IMR-90 (cell line): ENCODE data around the gene LRRC56. TPM values are rescaled to one million over a fixed set of nuclear protein-coding genes. Genes with fewer than 3 reads are reported as not detected.

Experiments used
- ATAC-seq: fragments of 200-7000 bp; cut with Tn5 transposase; 2 replicates; pipeline ENCODE4 v1.9.1; 2020; ENCODE audit warnings: low read depth, mild to moderate bottlenecking, moderate library complexity
- BruUV-seq: library from RNA; stranded (reverse); fragments of 400-500 nt; replicated peaks from 2 replicates; lab custom pipeline; 2021; lab: Mats Ljungman, UMichigan
- CTCF ChIA-PET: fragments of 300-600 bp; formaldehyde crosslinking; extraction: SDS; loops from one replicate; lab custom pipeline; 2021; ENCODE audit warnings: antibody characterized with exemption; lab: Yijun Ruan, JAX
- POLR2A ChIA-PET: fragments of 300-600 bp; sonication (Branson Sonifier 250); formaldehyde crosslinking; loops from one replicate; lab custom pipeline; 2022; ENCODE audit warnings: antibody characterized with exemption; ENCODE audit not compliant: unreplicated experiment; lab: Charles Lee
- DNase-seq: peaks from one replicate; pipeline ENCODE4 v3.0.0; 2013
- H2AFZ ChIP-seq: replicated peaks from 2 replicates; pipeline ENCODE3; 2013; ENCODE audit warnings: low read length, mild to moderate bottlenecking; ENCODE audit not compliant: poor library complexity
- H2AK5ac ChIP-seq: 2 replicates; pipeline ENCODE4 v1.6.1; 2013; ENCODE audit warnings: low read depth, low read length, inconsistent platforms
- H2AK9ac ChIP-seq: replicated peaks from 2 replicates; pipeline ENCODE3; 2013; ENCODE audit warnings: mild to moderate bottlenecking, low read depth, low read length, moderate library complexity; ENCODE audit not compliant: poor library complexity
- H2BK120ac ChIP-seq: 2 replicates; pipeline ENCODE4 v1.6.1; 2013; ENCODE audit warnings: low read depth, low read length, inconsistent platforms
- H2BK15ac ChIP-seq: 3 replicates; pipeline ENCODE4 v1.6.1; 2013; ENCODE audit warnings: low read depth, low read length, inconsistent platforms
- H2BK20ac ChIP-seq: 2 replicates; pipeline ENCODE4 v1.6.1; 2013; ENCODE audit warnings: low read depth, mild to moderate bottlenecking, inconsistent platforms, low read length, moderate library complexity
- H2BK5ac ChIP-seq: 2 replicates; pipeline ENCODE4 v1.6.1; 2013; ENCODE audit warnings: mild to moderate bottlenecking, low read depth, low read length, inconsistent platforms; ENCODE audit not compliant: poor library complexity, severe bottlenecking
- H3K14ac ChIP-seq: replicated peaks from 2 replicates; pipeline ENCODE4 v1.6.1; 2013; ENCODE audit warnings: low read depth, low read length, inconsistent platforms
- H3K18ac ChIP-seq: 2 replicates; pipeline ENCODE4 v1.6.1; 2013; ENCODE audit warnings: low read depth, low read length, control low read depth
- H3K23ac ChIP-seq: 2 replicates; pipeline ENCODE4 v1.6.1; 2013; ENCODE audit warnings: low read depth, low read length, inconsistent platforms
- H3K27ac ChIP-seq: 2 replicates; pipeline ENCODE4 v1.5.1; 2013; ENCODE audit warnings: mild to moderate bottlenecking, control low read depth, low read length; ENCODE audit not compliant: insufficient read depth
- H3K27me3 ChIP-seq: 2 replicates; pipeline ENCODE4 v1.6.1; 2013; ENCODE audit warnings: low read length; ENCODE audit not compliant: control insufficient read depth, insufficient read depth
- H3K36me3 ChIP-seq: 2 replicates; pipeline ENCODE4 v1.6.1; 2013; ENCODE audit warnings: low read length, mixed read lengths; ENCODE audit not compliant: control insufficient read depth, insufficient read depth
- H3K4ac ChIP-seq: 2 replicates; pipeline ENCODE4 v1.6.1; 2013; ENCODE audit warnings: low read depth, low read length, inconsistent platforms
- H3K4me1 ChIP-seq: 2 replicates; pipeline ENCODE4 v1.6.1; 2013; ENCODE audit warnings: low read length, mixed read lengths; ENCODE audit not compliant: control insufficient read depth, insufficient read depth
- H3K4me2 ChIP-seq: 2 replicates; pipeline ENCODE4 v1.6.1; 2013; ENCODE audit warnings: low read depth, mild to moderate bottlenecking, control low read depth, low read length, moderate library complexity
- H3K4me3 ChIP-seq: 2 replicates; pipeline ENCODE4 v1.5.1; 2013; ENCODE audit warnings: low read depth, mild to moderate bottlenecking, control low read depth, low read length, moderate library complexity; ENCODE audit not compliant: insufficient read depth
- H3K56ac ChIP-seq: 2 replicates; pipeline ENCODE4 v1.6.1; 2013; ENCODE audit warnings: low read length, inconsistent platforms; ENCODE audit not compliant: insufficient read depth; ENCODE audit errors: extremely low read depth
- H3K79me1 ChIP-seq, 2 experiments: 2 replicates each; pipeline ENCODE4 v1.6.1; 2013; ENCODE audit warnings: low read length in 2 of 2, inconsistent platforms in 1 of 2, low read depth in 1 of 2
- H3K9ac ChIP-seq: 2 replicates; pipeline ENCODE4 v1.6.1; 2013; ENCODE audit warnings: low read depth, low read length, control low read depth
- H3K9me1 ChIP-seq: 2 replicates; pipeline ENCODE4 v1.6.1; 2013; ENCODE audit warnings: low read length, inconsistent platforms; ENCODE audit not compliant: insufficient read depth
- H3K9me3 ChIP-seq: 2 replicates; pipeline ENCODE4 v1.6.1; 2013; ENCODE audit warnings: low read length; ENCODE audit not compliant: control insufficient read depth, insufficient read depth
- H4K20me1 ChIP-seq: 2 replicates; pipeline ENCODE4 v1.6.1; 2013; ENCODE audit warnings: low read length, inconsistent platforms; ENCODE audit not compliant: insufficient read depth
- H4K5ac ChIP-seq: 2 replicates; pipeline ENCODE4 v1.6.1; 2013; ENCODE audit warnings: mild to moderate bottlenecking, low read depth, low read length, control low read depth
- H4K8ac ChIP-seq, 2 experiments: 2 replicates each; pipeline ENCODE4 v1.6.1; 2013; ENCODE audit warnings: low read depth in 2 of 2, low read length in 2 of 2, control low read depth in 1 of 2, inconsistent platforms in 1 of 2
- H4K91ac ChIP-seq: 2 replicates; pipeline ENCODE4 v1.6.1; 2013; ENCODE audit warnings: low read depth, low read length, inconsistent platforms; ENCODE audit not compliant: insufficient read depth
- BHLHE40 ChIP-seq: fragments of 150-350 bp; IDR thresholded peaks from 2 replicates; pipeline ENCODE4 v1.6.1; 2016; ENCODE audit warnings: mild to moderate bottlenecking, low read depth, low read length
- CEBPB ChIP-seq: IDR thresholded peaks from 2 replicates; pipeline ENCODE4 v1.6.1; 2012; ENCODE audit warnings: low read depth, low read length, improper control_type of control experiment
- CHD1 ChIP-seq: IDR thresholded peaks from 2 replicates; pipeline ENCODE4 v1.6.1; 2012; ENCODE audit warnings: low read depth, low read length, improper control_type of control experiment
- CTCF ChIP-seq: conservative IDR thresholded peaks from 2 replicates; pipeline ENCODE4 v1.5.1; 2012; ENCODE audit warnings: mild to moderate bottlenecking, low read depth, low read length, improper control_type of control experiment
- ELK1 ChIP-seq: fragments of 150-350 bp; IDR thresholded peaks from 2 replicates; pipeline ENCODE4 v1.6.1; 2016; ENCODE audit warnings: low read depth, mild to moderate bottlenecking, low read length, moderate library complexity, borderline replicate concordance
- FOS ChIP-seq: fragments of 150-350 bp; IDR thresholded peaks from 2 replicates; pipeline ENCODE4 v1.6.1; 2016; ENCODE audit warnings: low read depth, low read length
- MAFK ChIP-seq: IDR thresholded peaks from 2 replicates; pipeline ENCODE4 v1.6.1; 2012; ENCODE audit warnings: low read depth, low read length, improper control_type of control experiment
- MAZ ChIP-seq: IDR thresholded peaks from 2 replicates; pipeline ENCODE4 v1.6.1; 2012; ENCODE audit warnings: low read depth, mild to moderate bottlenecking, low read length, improper control_type of control experiment, moderate library complexity, borderline replicate concordance
- MXI1 ChIP-seq: IDR thresholded peaks from 2 replicates; pipeline ENCODE4 v1.6.1; 2012; ENCODE audit warnings: low read depth, mild to moderate bottlenecking, low read length, moderate library complexity, borderline replicate concordance
- NFE2L2 ChIP-seq: fragments of 150-350 bp; IDR thresholded peaks from 2 replicates; pipeline ENCODE4 v1.6.1; 2016; ENCODE audit warnings: low read depth, mild to moderate bottlenecking, low read length
- POLR2A ChIP-seq: IDR thresholded peaks from 2 replicates; pipeline ENCODE4 v1.6.1; 2012; ENCODE audit warnings: mild to moderate bottlenecking, low read depth, low read length
- RAD21 ChIP-seq: IDR thresholded peaks from 2 replicates; pipeline ENCODE4 v1.6.1; 2012; ENCODE audit warnings: low read length, improper control_type of control experiment
- RCOR1 ChIP-seq: IDR thresholded peaks from 2 replicates; pipeline ENCODE4 v1.6.1; 2012; ENCODE audit warnings: mild to moderate bottlenecking, low read length, improper control_type of control experiment; ENCODE audit not compliant: insufficient replicate concordance
- RFX5 ChIP-seq: IDR thresholded peaks from 2 replicates; pipeline ENCODE4 v1.8.0; 2012; ENCODE audit warnings: low read depth, mild to moderate bottlenecking, low read length, moderate library complexity
- SMC3 ChIP-seq: fragments of 150-350 bp; IDR thresholded peaks from 2 replicates; pipeline ENCODE4 v1.6.1; 2016; ENCODE audit warnings: low read depth, mild to moderate bottlenecking, antibody characterized with exemption, low read length, moderate library complexity
- USF2 ChIP-seq: fragments of 150-350 bp; IDR thresholded peaks from 2 replicates; pipeline ENCODE4 v1.6.1; 2017; ENCODE audit warnings: mild to moderate bottlenecking, antibody characterized with exemption, low read length, low read depth
- WGBS, 2 experiments: methylation state at CpG; one replicate each; pipeline versions ENCODE4 v1.1.5 to v1.1.7; 2013; ENCODE audit warnings: missing lambda C conversion rate in 2 of 2; ENCODE audit not compliant: insufficient read length in 1 of 2; ENCODE audit errors: extremely low coverage in 2 of 2; 5-methylcytosine and 5-hydroxymethylcytosine counted together
- dilution Hi-C: fragments of 300-500 bp; cut with HindIII; formaldehyde crosslinking; loops from one replicate; pipeline ENCODE4 v1.14.3; 2018; ENCODE audit warnings: low sequenced_read_pairs; ENCODE audit not compliant: unreplicated experiment
- in situ Hi-C: fragments of 300-500 bp; cut with MboI; formaldehyde crosslinking; loops from 3 replicates; pipeline ENCODE4 v1.14.3; 2019; ENCODE audit warnings: low sequenced_read_pairs, inconsistent platforms, mixed read lengths
- intact Hi-C: fragments of 100-400 bp; cut with micrococcal nuclease; formaldehyde crosslinking; loops from 2 replicates; pipeline ENCODE4 v1.10.0; 2022
- polyA plus RNA-seq, 3 experiments: library from polyadenylated mRNA; depleted of rRNA; stranded (reverse); fragments of >200 nt; gene quantifications; 2 replicates each; pipeline ENCODE4 v1.2.3, GENCODE V29; 2012; ENCODE audit warnings: low replicate concordance in 1 of 3
- total RNA-seq: library from RNA; depleted of rRNA; stranded (reverse); fragments of >200 nt; gene quantifications from 2 replicates; pipeline ENCODE4 v1.2.3, GENCODE V29; 2012

The LRRC56 gene
- total and polyA plus RNA-seq, 2 of the 4 experiments (the other 2 are of a cell fraction): 0.36 to 1.3 TPM

GRCh38 chr11:593347-593746 is 56.0 kb downstream of the LRRC56 start:
- BruUV-seq: no TSS peak
- dilution Hi-C loops (no loop called here), intact Hi-C loops (no loop called here), in situ Hi-C loops (no loop called here)
- H4K91ac ChIP-seq: no peak overlapping the region
- H3K9me1 ChIP-seq: no peaks in the 10 kb centered on the region; the same call in 1 of the 2 replicates
- no peak overlapping the region for H2AFZ ChIP-seq
- no peaks in the 10 kb centered on the region for H3K27me3 ChIP-seq
- H3K4me1 ChIP-seq: no peaks in the 10 kb centered on the region
- no peak overlapping the region for H3K9ac ChIP-seq
- no peak overlapping the region for H3K4me3 ChIP-seq
- H3K4ac ChIP-seq: no peak overlapping the region
- H3K56ac ChIP-seq: no peak overlapping the region
- no peaks in the 10 kb centered on the region for H3K9me3 ChIP-seq
- H2BK20ac ChIP-seq: no peak overlapping the region
- H3K36me3 ChIP-seq: peaks cover 71% of the 10 kb centered on the region
- no peak overlapping the region for H3K23ac ChIP-seq
- no peak overlapping the region for H3K27ac ChIP-seq
- no peak for ATAC-seq
- TF ChIP-seq RCOR1: no peak
- no peak for TF ChIP-seq ELK1
- TF ChIP-seq RFX5: no peak
- no peak for TF ChIP-seq MAZ
- no peak for TF ChIP-seq MAFK
- no peak for TF ChIP-seq RAD21
- TF ChIP-seq POLR2A: no peak
- no peak for TF ChIP-seq USF2
- no peak for TF ChIP-seq SMC3
- TF ChIP-seq FOS: no peak
- no peak for TF ChIP-seq MXI1
- TF ChIP-seq NFE2L2: no peak
- TF ChIP-seq CEBPB: no peak
- no peak for TF ChIP-seq BHLHE40
- no peak for TF ChIP-seq CTCF
- TF ChIP-seq CHD1: no peak
- H2AK9ac ChIP-seq: no peak overlapping the region
- H3K4me2 ChIP-seq: no peak overlapping the region
- CTCF ChIA-PET: no interaction called here
- peaks cover 54% of the 10 kb centered on the region for H4K20me1 ChIP-seq
- peaks cover 30 to 62% of the 10 kb centered on the region in 2 experiments for H3K79me1 ChIP-seq
- H4K8ac ChIP-seq: no peak overlapping the region
- no peak overlapping the region for H2BK5ac ChIP-seq
- DNase-seq: no peak
- no peak overlapping the region for H2BK15ac ChIP-seq
- no peak overlapping the region for H4K5ac ChIP-seq
- H3K14ac ChIP-seq: no peak overlapping the region
- no peak overlapping the region for H2BK120ac ChIP-seq
- 80% methylated on average over 6 of the region's 21 CpGs; no CpG with 5 or more reads in 1 of the 2 experiments for WGBS, 2 experiments
- no peak overlapping the region for H2AK5ac ChIP-seq
- no peak overlapping the region for H3K18ac ChIP-seq
- POLR2A ChIA-PET: no interaction called here
